Suppressor macrophage treated with lipopolysaccharide for 1 hour (primary cell): ENCODE results near the gene PIWIL4.

Experiments
- DNase-seq, 3 donors: peaks; one replicate each; pipeline ENCODE4 v3.0.0-alpha.2; 2020 to 2022

Gene PIWIL4

GRCh38 chr11:94567181-94567670 lies at the start of gene PIWIL4:
TSS of gene PIWIL4 (plus strand) at chr11:94567368. CDS start at chr11:94567519, 151 bp downstream.
- DNase-seq, result no peak

- DNase-seq, result no peak
Measured at GRCh38 chr11:94518300-94518699, 48.9 kb upstream of the PIWIL4 start.

- DNase-seq, result peak; percentile 64 to 83 (median 77)
Measured at GRCh38 chr11:94519478-94520084, 47.6 kb upstream of the PIWIL4 start.

- peak; percentile 50 to 65 (median 55) for DNase-seq
Measured at GRCh38 chr11:94521684-94522083, 45.5 kb upstream of the PIWIL4 start.

- DNase-seq, result no peak
Measured at GRCh38 chr11:94524341-94524740, 42.8 kb upstream of the PIWIL4 start.

- peak; percentile 70 to 85 (median 76) for DNase-seq
Measured at GRCh38 chr11:94525546-94526324, 41.4 kb upstream of the PIWIL4 start.

- DNase-seq, result peak in 2 of 3 donors; percentile 29 to 32
Measured at GRCh38 chr11:94526645-94527438, 40.3 kb upstream of the PIWIL4 start.

- DNase-seq, result no peak
Measured at GRCh38 chr11:94528551-94528950, 38.6 kb upstream of the PIWIL4 start.

- no peak for DNase-seq
Measured at GRCh38 chr11:94532211-94532610, 35.0 kb upstream of the PIWIL4 start.

GRCh38 chr11:94533206-94533605 lies 34.0 kb upstream of the PIWIL4 start:
- no peak for DNase-seq

- peak; percentile 75 to 92 (median 78) for DNase-seq
Measured at GRCh38 chr11:94533696-94534630, 33.2 kb upstream of the PIWIL4 start.

- no peak for DNase-seq
Measured at GRCh38 chr11:94536386-94536785, 30.8 kb upstream of the PIWIL4 start.

- peak in 2 of 3 donors; percentile 33 to 40 for DNase-seq
Measured at GRCh38 chr11:94537031-94537600, 30.1 kb upstream of the PIWIL4 start.

GRCh38 chr11:94539420-94539819 lies 27.7 kb upstream of the PIWIL4 start:
- DNase-seq, result no peak

GRCh38 chr11:94543695-94544645 lies 23.2 kb upstream of the PIWIL4 start, which contains the start of gene FUT4:
TSS of gene FUT4 (plus strand) at chr11:94543921. CDS start at chr11:94544134, 213 bp downstream.
- DNase-seq, result peak; percentile 86 to 94 (median 88)

- DNase-seq, result peak; percentile 31 to 57 (median 37)
Measured at GRCh38 chr11:94544646-94545263, 22.4 kb upstream of the PIWIL4 start.

- DNase-seq, result peak; percentile 24 to 41 (median 32)
Measured at GRCh38 chr11:94545264-94546161, 21.7 kb upstream of the PIWIL4 start.

- DNase-seq, result no peak
Measured at GRCh38 chr11:94546162-94546470, 21.1 kb upstream of the PIWIL4 start.

- DNase-seq, result peak in 1 of 3 donors; percentile 28
Measured at GRCh38 chr11:94546886-94547285, 20.3 kb upstream of the PIWIL4 start.
